ENCODE results near the gene NAV2. TPM values are rescaled to one million over a fixed set of nuclear protein-coding genes. Genes with fewer than 3 reads are reported as not detected.

The NAV2 gene
- total RNA-seq, 1 donor from 2014 or later, result 13.7 TPM

DNA sequence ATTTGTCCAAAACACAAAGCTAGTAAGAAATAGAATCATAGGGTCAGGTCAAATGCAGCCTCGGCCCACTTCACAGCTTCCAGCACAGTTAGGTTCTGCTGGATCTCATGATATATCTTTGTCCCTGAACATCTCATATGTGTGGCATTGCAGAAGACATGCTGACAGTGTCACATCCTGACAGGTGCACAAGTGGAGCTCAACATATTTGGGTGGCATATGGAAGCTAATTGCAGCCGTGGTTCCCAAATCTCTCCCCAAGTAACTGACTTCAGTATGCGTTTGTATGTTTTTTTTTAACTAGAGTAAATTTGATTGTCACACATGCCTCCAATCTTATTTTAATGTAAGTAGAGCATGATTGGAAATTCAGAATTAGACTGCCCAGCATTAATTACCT, 33.4 kb downstream of the NAV2 start:
- DNase-seq, result peak; percentile 30

DNA sequence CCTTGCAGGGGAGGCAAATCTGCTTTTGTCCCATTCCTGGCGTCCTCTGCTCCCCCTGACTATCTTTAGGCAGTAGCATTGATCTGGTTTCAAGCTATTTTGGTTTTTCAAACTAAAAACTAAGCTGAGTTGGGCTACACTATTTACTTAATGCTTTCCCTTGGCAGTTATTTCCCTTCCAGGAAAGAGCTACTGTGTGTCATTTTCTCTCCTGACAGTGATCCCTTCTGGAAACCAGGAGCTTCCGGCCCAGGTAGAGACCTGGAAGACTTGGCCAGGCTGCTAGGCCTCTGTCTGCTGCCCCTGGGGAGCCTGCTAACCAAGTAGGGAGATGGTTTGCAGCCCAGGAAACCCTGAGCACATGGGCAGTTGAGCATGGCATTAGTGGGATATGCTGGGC, 35.0 kb downstream of the NAV2 start:
- DNase-seq, result no peak

DNA sequence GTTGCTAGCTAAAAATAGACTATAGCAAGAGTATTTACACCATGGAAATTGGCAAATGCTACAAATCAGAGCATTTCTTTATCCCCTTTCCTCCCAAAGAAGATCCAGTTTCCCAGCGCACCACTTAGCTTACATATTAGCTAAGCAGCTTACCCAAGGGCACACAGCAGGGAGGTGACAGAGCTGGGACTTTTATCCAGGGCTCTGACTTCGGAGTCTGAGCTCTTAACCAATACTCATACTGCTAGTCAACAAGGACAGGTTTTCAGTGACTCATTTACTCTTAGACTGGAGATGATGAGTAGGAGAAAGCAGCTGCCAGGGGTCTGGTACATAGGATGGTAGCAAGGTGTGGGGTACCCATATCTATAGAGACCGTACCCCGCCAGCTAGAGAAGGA, 38.4 kb downstream of the NAV2 start:
- DNase-seq, result no peak

DNA sequence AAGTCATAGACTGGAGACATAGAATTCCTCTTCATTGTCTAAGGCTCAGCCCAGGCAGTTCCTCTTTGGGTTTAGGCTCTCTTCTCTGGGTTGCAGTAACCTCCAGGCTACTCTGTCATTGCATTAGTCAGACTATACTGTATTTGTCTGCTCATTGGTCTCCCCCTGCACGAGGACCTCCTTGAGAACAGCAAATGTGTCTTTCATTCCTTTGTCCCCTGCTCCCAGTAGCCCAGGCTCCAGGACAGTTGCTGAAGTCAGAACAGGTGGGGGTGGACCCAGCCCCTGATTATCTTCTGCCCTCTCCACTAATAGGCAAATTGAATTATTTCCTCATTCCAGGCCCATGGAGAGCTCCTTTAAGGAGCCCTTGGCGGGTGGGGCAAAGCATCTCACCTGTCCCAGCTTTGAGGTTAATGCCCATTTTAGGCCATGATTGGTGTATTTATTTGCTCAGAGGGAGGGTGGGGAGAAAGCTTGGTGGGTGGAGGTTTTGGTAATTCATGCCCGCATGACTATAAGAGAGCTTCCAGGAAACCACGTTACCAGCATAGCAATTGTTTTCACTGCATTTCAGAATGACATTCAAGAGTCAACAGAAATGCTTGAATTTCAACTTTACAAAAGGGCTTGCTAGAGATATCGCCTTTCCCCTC, 40.9 kb downstream of the NAV2 start:
- DNase-seq, result no peak

DNA sequence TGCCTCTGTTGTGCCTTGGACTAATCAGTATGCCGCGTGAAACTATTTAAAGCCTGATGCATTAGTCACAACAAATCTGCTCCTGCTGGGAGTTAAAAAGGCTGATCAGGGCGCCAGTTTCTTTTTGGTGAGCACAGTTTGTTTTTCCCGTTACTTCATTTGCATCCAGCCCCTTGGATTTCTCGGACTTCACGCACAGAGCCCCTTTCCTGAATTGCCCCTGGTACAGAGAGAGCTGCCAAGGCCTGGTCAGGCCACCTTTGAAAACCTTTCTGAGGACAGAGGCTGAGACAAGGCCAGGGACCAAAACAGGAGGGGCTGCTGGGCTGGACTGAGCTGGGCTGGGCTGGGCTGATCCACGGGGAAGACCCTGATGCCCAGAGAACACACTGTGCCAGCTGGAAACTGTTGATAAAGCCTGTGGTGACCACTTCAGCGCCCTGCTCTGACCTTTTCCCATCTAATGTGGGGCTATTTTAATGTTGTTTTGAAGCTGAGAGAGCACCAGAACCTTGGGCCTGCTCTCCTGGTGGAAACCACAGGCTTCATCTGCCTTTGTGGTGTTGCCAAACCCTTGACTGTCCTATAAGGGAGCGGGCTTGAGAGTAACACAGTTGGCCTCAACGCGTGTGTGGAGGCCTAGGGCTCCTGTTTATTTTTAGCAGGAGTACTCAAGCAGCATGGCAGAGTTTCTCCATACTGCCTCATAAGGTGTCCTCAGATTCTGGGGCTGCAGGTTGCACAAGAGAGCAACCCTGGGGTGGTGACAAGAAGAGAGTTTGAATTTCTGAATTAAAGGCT, 44.2 kb downstream of the NAV2 start:
- DNase-seq, result peak; percentile 8

DNA sequence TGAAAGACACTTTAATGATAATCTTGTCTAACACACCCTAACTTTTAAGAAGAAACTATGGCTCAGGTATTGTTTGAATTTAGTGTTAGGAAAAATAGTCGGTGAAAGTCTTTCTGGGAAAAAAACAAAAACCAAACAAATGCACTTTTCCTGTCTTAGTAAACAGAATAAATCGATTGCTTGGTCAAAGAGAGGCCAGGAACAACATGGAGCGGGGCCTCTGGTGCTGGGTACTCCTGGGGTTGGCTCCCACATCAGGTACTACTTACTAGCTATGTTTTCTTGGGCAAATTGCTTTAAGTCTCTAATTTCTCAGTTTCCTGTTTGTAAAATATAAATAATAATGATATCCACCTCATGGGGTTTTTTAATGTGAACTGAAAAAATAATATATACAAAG, 46.8 kb downstream of the NAV2 start:
- DNase-seq, result no peak

DNA sequence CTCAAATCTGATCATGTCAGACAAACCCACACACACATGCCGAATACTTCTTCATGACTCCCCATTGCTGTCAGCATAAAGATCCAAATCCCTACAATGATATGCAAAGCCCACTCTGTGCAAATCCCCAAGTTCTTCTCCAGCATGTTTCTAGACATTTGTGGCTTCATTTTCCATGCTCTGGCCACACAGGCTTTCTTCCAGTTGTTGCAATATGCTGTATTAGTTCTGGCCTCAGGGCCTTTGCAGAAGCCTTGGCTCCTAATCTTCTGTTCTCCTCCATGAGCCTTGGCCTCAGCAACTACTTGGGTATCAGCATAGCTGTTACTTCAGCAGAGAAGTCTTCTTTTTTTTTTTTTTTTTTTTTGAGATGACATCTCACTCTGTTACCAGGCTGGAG, 49.6 kb downstream of the NAV2 start:
- DNase-seq, result no peak

DNA sequence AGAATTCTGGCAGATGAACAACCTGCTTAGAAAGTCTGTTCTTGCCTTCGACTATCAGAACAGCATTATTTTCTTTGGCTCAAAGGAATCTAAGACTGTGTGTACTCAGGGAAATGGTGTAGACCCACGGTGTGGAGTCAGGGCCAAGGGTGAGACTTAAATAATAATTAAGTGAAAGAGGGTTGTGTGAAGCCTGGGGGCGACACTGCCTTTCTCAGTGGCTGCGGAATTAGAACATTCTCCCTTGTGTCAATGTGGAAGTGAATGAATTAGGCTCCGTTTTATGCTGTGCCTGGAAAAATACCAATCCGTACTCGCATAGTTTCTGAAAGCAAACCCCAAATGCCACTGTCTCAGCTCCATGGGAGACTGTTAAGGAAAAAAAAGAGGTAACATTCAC, 50.7 kb downstream of the NAV2 start:
- DNase-seq, result no peak

DNA sequence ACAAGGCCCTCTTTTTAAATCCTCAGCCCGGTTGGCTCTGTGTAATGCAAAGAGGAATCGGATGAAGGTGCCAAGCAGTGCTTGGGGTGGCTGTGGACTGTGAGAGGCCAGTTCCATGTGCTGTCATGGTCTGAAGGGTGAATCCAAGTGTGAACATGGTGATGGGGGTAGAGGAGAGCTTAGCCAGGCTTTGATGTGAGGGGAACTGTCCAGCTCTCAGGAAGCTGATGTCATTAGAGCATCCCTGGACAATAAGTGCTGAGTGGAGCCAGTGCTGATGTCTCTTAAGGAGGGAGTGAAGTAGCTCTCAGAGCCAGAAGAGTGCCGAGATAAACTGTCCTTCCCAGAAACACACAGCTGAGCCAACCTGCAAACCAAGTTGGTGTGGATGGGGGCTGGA, 53.6 kb downstream of the NAV2 start:
- DNase-seq, result peak; percentile 15

DNA sequence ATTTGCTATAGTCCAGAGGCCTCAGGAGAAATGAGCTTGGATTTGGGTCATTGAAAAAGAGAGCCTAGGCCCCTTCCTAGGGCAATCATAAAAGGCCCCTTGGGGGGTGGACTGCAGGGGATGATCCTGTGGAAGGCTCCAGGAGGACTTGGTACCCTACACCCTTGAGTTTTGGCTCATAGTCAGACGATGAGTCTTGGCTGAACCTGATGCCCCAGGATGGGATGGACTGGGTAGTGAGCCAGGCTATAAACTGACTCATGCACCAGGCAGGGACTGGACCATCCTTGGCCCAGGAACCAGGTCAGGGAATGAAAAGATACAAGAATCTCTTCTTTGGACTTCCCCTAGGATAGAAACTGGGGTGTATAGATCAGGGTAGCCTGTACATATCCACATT, 54.2 kb downstream of the NAV2 start:
- no peak for DNase-seq

DNA sequence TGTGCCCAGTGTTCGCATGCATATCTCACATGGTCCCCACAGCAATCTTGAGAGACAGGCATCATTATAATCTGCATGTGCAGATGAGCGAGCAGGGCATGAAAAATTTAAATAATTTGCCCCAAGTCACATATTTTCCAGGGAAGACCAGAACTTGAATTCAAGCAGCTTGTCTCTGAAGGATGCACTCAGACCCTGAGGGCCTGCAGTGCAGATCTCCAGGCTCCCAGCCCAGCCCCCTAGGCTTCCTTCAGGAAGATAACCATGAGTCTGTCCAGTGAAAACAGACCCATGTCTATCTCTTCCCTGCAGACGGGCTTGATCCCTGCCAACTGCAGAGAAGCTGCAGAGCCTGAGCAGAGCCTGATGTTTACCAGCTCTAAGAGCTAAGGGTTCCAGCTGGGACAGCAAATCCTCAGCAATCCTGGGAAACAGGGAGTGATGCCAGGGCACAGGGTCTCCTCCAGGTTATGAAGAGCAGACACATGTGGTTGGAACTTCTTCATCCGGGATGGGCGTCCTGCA, 55.1 kb downstream of the NAV2 start:
- no peak for DNase-seq

DNA sequence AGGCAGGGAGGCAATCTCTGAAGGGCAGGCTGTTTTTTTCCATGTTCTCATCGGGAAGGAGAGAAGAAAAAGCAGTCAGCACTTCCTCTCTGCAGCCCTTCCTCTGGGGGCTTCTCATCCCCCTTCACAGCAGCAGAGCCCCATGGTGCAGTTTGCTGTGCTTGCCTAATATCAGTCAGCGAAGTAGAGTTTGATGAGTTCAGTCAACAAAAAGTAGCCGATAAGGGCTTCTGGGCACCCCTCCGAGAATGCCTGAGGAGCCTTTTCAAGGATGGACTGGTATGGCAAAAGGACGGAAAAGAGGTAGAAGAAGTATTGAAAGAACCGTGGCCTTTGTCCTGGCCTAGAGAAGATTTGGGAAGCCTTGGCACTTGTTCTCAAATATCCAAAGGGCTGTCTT, 55.6 kb downstream of the NAV2 start:
- no peak for DNase-seq

DNA sequence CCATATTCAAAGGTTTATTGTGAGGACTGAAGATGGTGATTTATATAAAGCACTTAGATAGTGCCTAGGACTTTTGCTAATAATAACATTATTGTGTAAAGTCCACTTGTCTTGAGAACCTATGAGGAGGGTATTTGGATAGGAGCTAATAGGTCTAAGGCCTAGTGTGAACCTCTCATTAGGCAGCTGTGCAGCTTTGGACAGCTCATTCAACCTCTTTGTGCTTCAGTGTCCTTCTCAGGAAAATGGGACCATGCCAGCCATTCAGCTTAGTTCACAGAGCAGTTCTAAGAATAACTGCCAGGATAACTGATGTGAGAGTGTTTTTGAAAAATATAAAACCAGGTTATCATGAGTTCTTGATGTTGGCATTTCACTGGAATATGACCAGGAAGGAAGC, 56.2 kb downstream of the NAV2 start:
- no peak for DNase-seq

DNA sequence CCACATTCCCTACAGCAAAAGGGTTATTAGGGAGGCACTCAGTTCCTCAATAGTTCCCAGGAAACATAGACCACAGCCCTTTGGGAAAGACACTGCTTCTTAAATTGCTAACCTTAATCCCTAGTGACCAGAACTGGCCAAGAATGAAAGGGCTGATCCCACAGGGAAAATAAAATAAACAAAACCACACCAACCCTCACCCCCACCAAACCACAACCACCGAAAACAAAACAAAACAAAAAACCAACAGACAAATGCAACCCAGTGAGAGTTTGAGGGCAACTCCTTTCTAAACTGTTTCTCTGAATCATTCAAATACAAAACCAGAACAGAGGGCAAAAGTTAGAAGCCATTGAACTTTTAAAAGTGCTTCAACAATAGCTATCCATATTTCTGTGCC, 57.2 kb downstream of the NAV2 start:
- DNase-seq, result no peak

DNA sequence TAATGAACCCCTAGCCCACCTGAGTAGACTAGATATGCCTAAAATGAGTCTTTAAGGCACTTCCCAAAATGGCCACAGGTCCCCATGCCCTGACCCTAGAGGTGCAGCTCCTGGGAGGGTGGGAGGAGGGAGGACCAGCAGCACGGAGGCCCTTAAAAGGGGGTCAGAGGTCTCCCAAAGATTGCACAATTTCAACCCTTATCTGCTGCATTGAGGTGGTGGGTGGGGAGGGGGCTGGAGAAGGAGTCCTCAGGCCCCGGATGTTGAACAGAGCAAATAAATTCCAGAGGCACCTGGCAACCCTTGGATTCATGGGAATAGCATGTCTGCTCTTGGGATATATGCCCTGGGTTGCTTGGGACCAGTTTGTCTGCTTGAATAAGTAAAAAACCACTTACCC, 57.6 kb downstream of the NAV2 start:
- DNase-seq, result no peak

DNA sequence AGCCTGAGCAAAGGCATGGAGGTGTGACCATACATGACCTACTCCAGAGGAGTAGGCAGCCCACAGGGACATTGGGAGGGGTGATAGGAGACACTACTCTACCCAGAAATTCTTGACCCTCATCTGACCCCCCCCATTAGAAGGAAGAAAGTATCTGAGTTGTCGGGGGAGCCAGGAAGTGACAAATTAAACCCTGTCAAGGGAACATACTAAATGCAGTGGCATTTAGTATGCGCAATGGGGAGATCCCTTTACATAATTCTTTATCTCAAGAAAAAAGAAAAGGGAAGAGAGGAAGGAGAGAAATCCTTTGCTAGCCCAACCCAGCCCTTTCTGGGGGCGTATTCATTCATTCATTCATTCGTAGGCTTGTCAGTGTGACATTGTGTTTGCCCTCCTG, 58.8 kb downstream of the NAV2 start:
- DNase-seq, result no peak

DNA sequence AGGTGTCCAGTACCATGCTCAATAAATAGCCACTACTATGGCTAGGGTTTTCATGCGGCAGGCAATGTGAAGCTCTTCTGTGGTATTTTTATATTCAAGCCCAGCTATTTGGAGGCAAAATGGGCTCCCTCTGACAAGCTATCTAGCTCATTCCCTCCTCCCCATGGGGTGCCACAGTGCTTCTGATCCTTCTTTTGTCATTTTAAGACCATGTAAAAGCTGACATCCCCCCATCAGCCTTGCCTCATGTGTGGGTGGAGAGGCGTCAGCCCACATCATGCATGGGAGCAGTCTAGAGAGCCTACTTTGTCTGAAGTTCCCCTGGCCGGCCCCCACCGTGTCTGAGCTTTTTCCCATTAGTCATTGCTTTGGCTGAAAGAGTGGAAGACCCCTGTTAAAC, 59.8 kb downstream of the NAV2 start:
- no peak for DNase-seq

DNA sequence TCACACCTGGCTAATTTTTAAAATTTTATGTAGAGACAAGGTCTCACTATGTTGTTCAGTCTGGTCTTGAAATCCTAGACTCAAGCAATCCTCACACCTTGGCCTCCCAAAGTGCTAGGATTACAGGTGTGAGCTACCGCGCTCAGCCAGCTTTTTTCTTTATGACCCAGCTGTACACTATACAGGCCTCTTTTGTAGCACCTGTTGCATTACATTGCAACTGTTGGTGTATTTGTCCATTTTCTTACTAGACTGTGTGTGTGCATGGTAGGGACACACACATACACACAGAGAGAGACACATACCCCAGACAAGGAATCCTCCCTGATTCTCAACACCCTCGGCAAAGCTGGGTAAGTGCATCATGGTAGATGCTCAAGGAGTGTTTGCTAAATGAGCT, 61.7 kb downstream of the NAV2 start:
- no peak for DNase-seq

DNA sequence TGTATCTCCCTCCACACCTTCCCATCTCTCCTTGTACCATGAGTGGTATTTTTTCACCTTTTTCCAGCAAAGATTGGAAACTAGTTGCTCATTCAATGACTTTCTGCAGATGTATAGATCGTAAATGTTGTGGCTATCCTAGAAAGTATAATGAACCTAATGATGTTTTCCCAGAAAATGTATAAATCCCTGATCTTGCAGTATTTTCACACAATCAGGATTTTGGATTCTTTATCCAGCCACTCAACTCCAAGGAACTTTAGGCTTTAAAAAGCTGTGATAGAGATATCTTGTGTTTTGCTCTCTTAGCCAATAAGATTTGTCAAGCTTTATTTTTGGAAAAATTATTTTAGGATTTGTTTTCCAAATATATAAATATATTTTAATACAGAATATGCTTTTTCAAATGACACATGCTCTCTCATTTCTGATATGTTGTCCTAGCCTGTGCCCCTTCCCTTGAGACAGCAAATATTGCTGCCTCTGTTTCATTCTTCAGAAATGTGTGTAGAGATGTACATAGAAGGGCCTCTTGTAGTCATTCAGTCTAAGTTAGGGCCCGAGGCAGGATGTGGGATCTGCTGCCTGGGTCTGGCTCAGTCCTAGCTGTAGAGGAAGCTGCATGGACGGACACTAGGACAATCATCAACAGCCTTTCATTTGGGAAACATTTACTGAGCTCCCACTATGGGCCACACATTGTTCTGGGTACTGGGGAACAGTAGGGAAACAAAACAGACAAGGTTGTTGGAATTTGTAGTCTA, 62.4 kb downstream of the NAV2 start:
- DNase-seq, result no peak

DNA sequence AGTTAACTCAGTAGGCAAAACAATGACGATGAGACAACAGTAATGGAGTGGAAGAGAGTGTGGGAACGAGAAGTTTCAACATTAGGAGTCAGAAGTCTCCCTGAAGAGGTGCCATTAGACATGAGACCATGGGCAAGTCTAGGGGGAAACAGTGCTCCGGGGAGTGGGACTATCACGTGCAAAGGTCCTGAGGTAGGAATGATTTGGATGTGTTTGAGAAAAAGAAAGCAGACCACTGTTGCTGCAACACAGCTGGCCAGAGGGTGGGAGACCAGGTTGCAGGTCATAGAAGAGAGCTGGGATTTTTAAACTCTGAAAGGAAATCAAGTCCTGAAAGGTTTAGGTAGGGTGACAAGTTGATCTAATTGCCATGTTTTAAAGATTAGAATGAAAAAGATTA, 63.0 kb downstream of the NAV2 start:
- no peak for DNase-seq

DNA sequence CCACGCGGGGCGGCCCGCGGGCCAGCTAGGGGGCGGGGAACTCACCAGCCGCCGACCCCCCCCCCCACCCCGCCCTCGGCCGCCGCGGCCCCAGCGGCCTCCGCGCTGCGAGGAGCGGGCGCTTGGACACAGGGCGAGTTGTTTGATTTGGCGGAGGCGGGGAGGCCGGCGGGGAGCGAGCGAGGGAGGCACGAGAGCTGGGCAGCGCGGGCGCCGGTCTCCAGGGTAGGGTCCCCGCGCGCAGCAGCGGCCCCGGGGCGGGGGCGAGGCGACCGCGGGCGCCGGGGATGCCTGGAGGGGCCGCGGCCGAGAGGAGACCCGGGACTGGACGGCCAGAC, 64.4 kb downstream of the NAV2 start:
- no peak for DNase-seq

DNA sequence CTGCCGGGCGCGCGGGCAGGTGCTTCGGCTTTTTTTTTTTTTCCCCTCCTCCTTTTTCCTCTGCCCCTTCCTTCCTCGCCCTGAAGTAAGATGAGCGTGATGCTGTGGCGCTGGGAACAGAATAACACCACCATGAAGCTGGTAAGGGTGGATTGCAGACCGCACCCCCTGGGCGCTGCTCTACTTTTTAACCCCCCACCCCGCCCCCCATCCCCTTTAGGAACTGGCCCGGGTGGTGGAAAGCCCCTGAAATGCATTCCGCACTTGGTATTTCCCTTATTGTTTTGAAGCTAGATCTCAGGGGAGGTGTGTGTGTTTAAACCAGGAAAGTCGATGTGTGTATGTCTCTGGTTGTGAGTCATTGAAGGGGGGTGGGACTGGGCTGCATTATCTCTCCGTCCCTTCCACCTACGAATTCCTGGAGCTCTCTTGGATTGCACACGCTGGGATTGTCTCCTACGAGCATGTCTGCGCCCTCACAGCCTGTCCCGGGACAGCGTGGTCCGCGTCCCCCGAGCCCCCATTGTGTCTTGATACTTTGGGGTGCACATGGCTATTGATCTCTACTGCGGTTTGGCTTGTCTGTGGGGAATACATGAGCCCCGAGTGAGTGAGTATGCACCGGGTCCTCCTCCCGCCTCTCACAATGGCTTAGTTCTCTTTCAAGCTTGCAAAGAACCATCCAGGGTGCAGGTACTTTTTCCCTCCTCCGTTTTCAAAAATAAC, 64.9 kb downstream of the NAV2 start:
- no peak for DNase-seq

DNA sequence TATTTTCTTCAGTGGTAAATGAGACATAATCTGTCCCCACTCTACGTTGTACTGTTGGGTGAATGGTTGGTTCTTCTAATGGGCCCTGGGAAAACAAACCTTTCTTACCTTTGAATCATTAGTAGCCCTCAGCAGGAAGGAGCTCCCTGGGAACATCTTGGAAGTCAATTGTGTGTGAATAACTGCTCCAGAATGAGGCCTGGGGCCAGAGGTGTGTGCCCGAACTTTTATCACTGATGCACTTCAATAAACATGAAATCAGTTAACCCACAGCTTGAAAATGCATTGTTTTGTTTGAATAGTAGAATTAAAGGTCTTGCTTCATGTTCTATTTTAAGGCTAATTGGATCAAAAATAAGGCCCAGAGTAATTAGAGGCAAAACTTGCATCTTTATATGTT, 67.1 kb downstream of the NAV2 start:
- no peak for DNase-seq

Measured in tongue (tissue), 2 donors.